Measurements from ENCODE around the gene UMOD.
"Not testable (repeated sequence)": the region's sequence is repeated elsewhere in the genome, so short reads cannot be mapped to it uniquely, and the experiment has no call there.

DNA sequence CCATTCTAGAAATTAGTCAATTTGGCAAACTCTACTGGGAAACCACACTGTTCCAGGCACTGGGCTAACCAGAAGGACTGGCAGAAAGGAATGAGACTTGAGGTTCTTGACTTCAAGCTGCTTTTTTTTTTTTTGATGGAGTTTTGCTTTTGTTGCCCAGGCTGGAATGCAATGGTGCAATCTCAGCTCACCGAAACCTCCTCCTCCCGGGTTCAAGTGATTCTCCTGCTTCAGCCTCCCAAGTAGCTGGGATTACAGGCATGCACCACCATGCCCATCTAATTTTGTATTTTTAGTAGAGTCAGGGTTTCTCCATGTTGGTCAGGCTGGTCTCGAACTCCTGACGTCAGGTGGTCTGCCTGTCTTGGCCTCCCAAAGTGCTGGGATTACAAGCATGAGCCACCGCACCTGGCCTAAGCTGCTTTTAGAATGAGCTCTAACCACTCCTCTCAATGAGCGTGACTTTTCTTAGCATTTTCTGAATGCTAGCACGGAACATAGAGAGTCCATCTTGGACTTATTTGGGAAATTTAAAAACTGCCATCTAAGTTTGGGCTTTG lies 39.9 kb downstream of the UMOD start:
- not testable (repeated sequence) for TF ChIP-seq POLR2AphosphoS5, POLR2A (IDR thresholded peaks at IDR 0.05; ENCODE audit: low read depth, low read length)
